Neural progenitor cell (in vitro differentiated cells): ENCODE results near the gene CCDC177. TPM values are rescaled to one million over a fixed set of nuclear protein-coding genes. Genes with fewer than 3 reads are reported as not detected.

ENCODE experiments used
- DNase-seq: peaks from one replicate; pipeline ENCODE4 v3.0.0-alpha.2; 2016; ENCODE audit warnings: low spot score
- H2AFZ ChIP-seq: fragments of 200-600 bp; sonication (generic); replicated peaks from 2 replicates; pipeline ENCODE4 v1.6.1; 2016; ENCODE audit warnings: antibody characterized with exemption
- H3F3A ChIP-seq: fragments of 200-600 bp; sonication (generic); 2 replicates; pipeline ENCODE4 v1.6.1; 2016; ENCODE audit warnings: antibody characterized with exemption, low read depth
- H3K27ac ChIP-seq: fragments of 200-600 bp; sonication (generic); 2 replicates; pipeline ENCODE4 v1.5.1; 2016; ENCODE audit warnings: mild to moderate bottlenecking
- H3K27me3 ChIP-seq: fragments of 200-600 bp; sonication (generic); 2 replicates; pipeline ENCODE4 v1.6.1; 2016; ENCODE audit warnings: mild to moderate bottlenecking, moderate library complexity
- H3K36me3 ChIP-seq: fragments of 200-600 bp; sonication (generic); 2 replicates; pipeline ENCODE4 v1.5.1; 2016
- H3K4me1 ChIP-seq: fragments of 200-600 bp; sonication (generic); 2 replicates; pipeline ENCODE4 v1.6.1; 2016; ENCODE audit warnings: mixed run types
- H3K4me2 ChIP-seq: fragments of 200-600 bp; sonication (generic); 2 replicates; pipeline ENCODE4 v1.6.1; 2016
- H3K4me3 ChIP-seq: fragments of 200-600 bp; sonication (generic); 2 replicates; pipeline ENCODE4 v1.5.1; 2016
- H3K79me2 ChIP-seq: fragments of 200-600 bp; sonication (generic); 2 replicates; pipeline ENCODE4 v1.6.1; 2016; ENCODE audit warnings: low read depth
- H3K9ac ChIP-seq: fragments of 200-600 bp; sonication (generic); 2 replicates; pipeline ENCODE4 v1.6.1; 2016
- H3K9me3 ChIP-seq: fragments of 200-600 bp; sonication (generic); 2 replicates; pipeline ENCODE4 v1.5.1; 2016; ENCODE audit warnings: low read depth
- H4K20me1 ChIP-seq: fragments of 200-600 bp; sonication (generic); 2 replicates; pipeline ENCODE4 v1.6.1; 2016; ENCODE audit warnings: low read depth
- H3K27ac Mint-ChIP-seq: 3 replicates; pipeline ENCODE4 v1.8.0; 2021; ENCODE audit warnings: mixed read lengths
- H3K27me3 Mint-ChIP-seq: 2 replicates; pipeline ENCODE4 v1.8.0; 2022; ENCODE audit warnings: low read depth, mild to moderate bottlenecking, inconsistent platforms, moderate library complexity, mixed read lengths; ENCODE audit not compliant: insufficient read depth
- H3K36me3 Mint-ChIP-seq: 3 replicates; pipeline ENCODE4 v1.8.0; 2021; ENCODE audit warnings: mixed read lengths
- H3K4me1 Mint-ChIP-seq: 3 replicates; pipeline ENCODE4 v1.8.0; 2021; ENCODE audit warnings: mixed read lengths
- H3K4me3 Mint-ChIP-seq: 3 replicates; pipeline ENCODE4 v1.8.0; 2021; ENCODE audit warnings: mild to moderate bottlenecking, moderate library complexity, mixed read lengths
- H3K9me3 Mint-ChIP-seq: 3 replicates; pipeline ENCODE4 v1.8.0; 2020; ENCODE audit warnings: mixed read lengths
- CTCF ChIP-seq: fragments of 200-600 bp; sonication (generic); IDR thresholded peaks from 2 replicates; pipeline ENCODE4 v1.5.1; 2017; ENCODE audit warnings: antibody characterized with exemption, mild to moderate bottlenecking
- EZH2 ChIP-seq: fragments of 200-600 bp; sonication (generic); IDR thresholded peaks from 2 replicates; pipeline ENCODE4 v1.6.1; 2017; ENCODE audit warnings: antibody characterized with exemption, mild to moderate bottlenecking, moderate library complexity
- EZH2phosphoT487 ChIP-seq: fragments of 200-600 bp; sonication (generic); IDR thresholded peaks from 2 replicates; pipeline ENCODE4 v1.6.1; 2017; ENCODE audit warnings: antibody characterized with exemption
- total RNA-seq: library from RNA; depleted of rRNA; stranded (reverse); fragments of >200 nt; gene quantifications from 2 replicates; pipeline ENCODE4 v1.2.3, GENCODE V29; 2015; ENCODE audit warnings: low replicate concordance

The CCDC177 gene
- total RNA-seq, 1 donor from 2014 or later, result 8.6 TPM

GRCh38 chr14:69619012-69619411 is 44.3 kb upstream of the CCDC177 start:
- H3K4me1 ChIP-seq, result peaks cover 29% of the 10 kb centered on the region
- peaks cover 19% of the 10 kb centered on the region for H3K4me1 Mint-ChIP-seq
- H3K9ac ChIP-seq, result no peak overlapping the region
- no peaks in the 10 kb centered on the region for H3K9me3 Mint-ChIP-seq
- H2AFZ ChIP-seq, result no peak overlapping the region
- no peak overlapping the region for H3K27ac Mint-ChIP-seq
- H3K36me3 Mint-ChIP-seq, result peaks cover 6% of the 10 kb centered on the region
- no peaks in the 10 kb centered on the region for H3F3A ChIP-seq
- H3K27me3 ChIP-seq, result no peaks in the 10 kb centered on the region
- H3K27ac ChIP-seq, result no peak overlapping the region
- TF ChIP-seq EZH2 (no peak), CTCF (no peak), EZH2phosphoT487 (no peak)
- H4K20me1 ChIP-seq, result peaks cover under 1% of the 10 kb centered on the region
- DNase-seq, result no peak
- no peaks in the 10 kb centered on the region for H3K36me3 ChIP-seq
- no peak overlapping the region for H3K4me2 ChIP-seq
- no peak overlapping the region for H3K4me3 Mint-ChIP-seq
- H3K4me3 ChIP-seq, result no peak overlapping the region
- H3K27me3 Mint-ChIP-seq, result no peaks in the 10 kb centered on the region
- no peaks in the 10 kb centered on the region for H3K9me3 ChIP-seq
- H3K79me2 ChIP-seq, result peaks cover 79% of the 10 kb centered on the region

GRCh38 chr14:69617796-69618195 is 43.1 kb upstream of the CCDC177 start:
- peaks cover 85% of the 10 kb centered on the region for H3K79me2 ChIP-seq
- no peak overlapping the region for H3K4me3 ChIP-seq
- H3K4me1 Mint-ChIP-seq, result peaks cover 29% of the 10 kb centered on the region

GRCh38 chr14:69616408-69616773 is 41.7 kb upstream of the CCDC177 start:
- Histone ChIP-seq H3K79me2 (peaks cover 72% of the 10 kb centered on the region), H3K27ac (no peak overlapping the region)

More at GRCh38 chr14:69617796-69618195, 43.1 kb upstream of the CCDC177 start:
- no peaks in the 10 kb centered on the region for H3K27me3 ChIP-seq
- Mint-ChIP-seq H3K4me3 (no peak overlapping the region), H3K36me3 (peaks cover 6% of the 10 kb centered on the region), H3K9me3 (no peaks in the 10 kb centered on the region), H3K27me3 (no peaks in the 10 kb centered on the region), H3K27ac (no peak overlapping the region)
- no peak overlapping the region for H2AFZ ChIP-seq
- H3K36me3 ChIP-seq, result no peaks in the 10 kb centered on the region
- no peak overlapping the region for H3K9ac ChIP-seq
- no peak for TF ChIP-seq EZH2phosphoT487
- no peak for TF ChIP-seq EZH2
- TF ChIP-seq CTCF, result no peak
- H3K4me2 ChIP-seq, result no peak overlapping the region
- H3K27ac ChIP-seq, result no peak overlapping the region
- H3K9me3 ChIP-seq, result no peaks in the 10 kb centered on the region
- peaks cover 6% of the 10 kb centered on the region for H3F3A ChIP-seq
- peaks cover 38% of the 10 kb centered on the region for H3K4me1 ChIP-seq
- peaks cover 5% of the 10 kb centered on the region for H4K20me1 ChIP-seq
- DNase-seq, result no peak

More at GRCh38 chr14:69616408-69616773, 41.7 kb upstream of the CCDC177 start:
- Histone ChIP-seq H3K4me3 (no peak overlapping the region), H3K9ac (no peak overlapping the region), H3K27me3 (no peaks in the 10 kb centered on the region), H3K9me3 (no peaks in the 10 kb centered on the region), H3K4me2 (peak overlapping the region; percentile 46), H3K4me1 (peaks cover 40% of the 10 kb centered on the region), H3K36me3 (no peaks in the 10 kb centered on the region), H3F3A (peaks cover 15% of the 10 kb centered on the region), H2AFZ (no peak overlapping the region), H4K20me1 (peaks cover 5% of the 10 kb centered on the region)
- Mint-ChIP-seq H3K36me3 (peaks cover 6% of the 10 kb centered on the region), H3K9me3 (no peaks in the 10 kb centered on the region), H3K4me3 (no peak overlapping the region), H3K4me1 (peaks cover 36% of the 10 kb centered on the region), H3K27me3 (peaks cover 4% of the 10 kb centered on the region), H3K27ac (no peak overlapping the region)
- no peak for DNase-seq
- TF ChIP-seq EZH2phosphoT487 (no peak), CTCF (no peak), EZH2 (no peak)
